ENCODE measurements around the gene BEGAIN. TPM values are rescaled to one million over a fixed set of nuclear protein-coding genes. Genes with fewer than 3 reads are reported as not detected.
A peak's percentile ranks its signal among the peaks of the same experiment; 100 is the strongest.

BEGAIN gene
- total RNA-seq, 4 donors from 2014 or later, result 2.6 to 16.5 (median 4.4) TPM; not detected in 1

DNA sequence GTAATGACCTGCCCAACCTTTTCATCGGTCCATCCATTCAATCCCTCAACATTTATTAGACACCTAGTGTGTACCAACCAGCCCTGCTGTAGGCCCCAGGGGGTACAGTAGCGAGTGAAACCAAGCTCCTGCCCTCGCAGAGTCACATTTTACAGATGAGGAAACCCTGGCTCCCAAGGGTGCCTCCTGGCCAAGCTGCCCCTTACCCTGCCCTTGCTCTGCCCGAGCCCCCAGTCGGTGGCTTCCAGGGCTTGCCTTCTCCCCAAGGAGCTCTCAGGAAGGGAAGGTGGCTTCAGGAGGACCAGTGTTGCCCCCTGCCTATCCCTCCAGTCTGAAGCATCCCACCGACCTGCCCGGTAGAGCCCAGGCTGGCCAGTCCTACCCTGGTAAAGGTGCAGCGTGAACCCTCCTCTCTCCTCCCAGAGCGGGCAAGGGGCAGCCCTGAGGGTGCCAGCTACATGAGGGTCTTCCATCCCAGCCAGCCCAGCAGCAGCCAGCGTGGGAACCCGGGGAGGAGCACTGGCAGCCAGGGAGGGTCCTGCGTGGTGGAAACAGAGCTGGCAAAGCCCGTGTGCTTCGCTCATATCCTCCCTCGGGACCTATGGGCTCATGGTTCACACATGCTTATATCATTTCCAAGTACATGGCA lies 670 bp upstream of the BEGAIN start:
- Histone ChIP-seq H3K27ac (no peak overlapping the region), H3K36me3 (no peaks in the 10 kb centered on the region), H3K27me3 (no peaks in the 10 kb centered on the region), H3K4me1 (no peaks in the 10 kb centered on the region), H3K9me3 (no peaks in the 10 kb centered on the region), H3K4me3 (no peak overlapping the region)
- TF ChIP-seq CTCF (IDR thresholded peaks at IDR 0.05) (no peak), POLR2A (IDR thresholded peaks at IDR 0.05) (no peak)
- intact Hi-C loops (cut with DNase I; ENCODE audit: low total_unique reads), result no loop called here
- peak in 1 of 2 donors; percentile 6 for DNase-seq

DNA sequence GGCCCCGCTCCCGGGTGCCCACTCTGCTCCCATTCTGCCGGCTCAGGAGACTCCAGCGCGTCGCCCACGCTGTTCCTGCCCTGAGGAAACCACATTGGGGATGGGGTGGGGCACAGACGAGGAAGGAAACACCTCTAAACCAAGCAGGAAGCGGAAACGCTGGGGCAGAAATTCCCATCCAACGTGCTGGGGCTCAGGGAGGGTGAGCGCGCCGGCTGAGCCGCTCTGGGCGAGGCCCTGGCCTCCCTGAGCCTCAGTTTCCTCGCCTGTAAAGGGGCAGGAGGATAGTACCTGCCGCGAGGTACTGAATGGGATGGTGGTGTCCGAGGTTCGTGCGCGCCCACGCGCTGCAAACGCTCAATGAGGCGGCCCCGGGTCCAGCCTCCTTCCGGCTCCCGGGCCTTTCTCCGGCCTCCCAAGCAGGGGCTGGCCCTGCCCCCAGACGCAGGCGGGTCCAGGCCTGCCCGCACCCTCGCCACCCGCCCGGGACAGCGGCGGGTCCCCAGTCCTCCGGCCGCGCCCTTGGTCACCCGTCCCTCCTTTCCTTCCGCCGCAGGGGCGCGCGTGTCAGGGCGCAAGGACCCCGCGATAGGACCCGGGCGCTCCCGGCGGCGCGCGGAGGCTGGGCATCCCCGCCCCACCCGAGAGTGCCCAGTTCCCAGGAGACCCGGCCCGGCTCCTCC lies 673 bp downstream of the BEGAIN start:
- no peak for TF ChIP-seq POLR2A (IDR thresholded peaks at IDR 0.05)
- TF ChIP-seq CTCF (IDR thresholded peaks at IDR 0.05), result no peak
- no peaks in the 10 kb centered on the region for H3K36me3 ChIP-seq
- H3K4me1 ChIP-seq, result no peaks in the 10 kb centered on the region
- H3K9me3 ChIP-seq, result no peaks in the 10 kb centered on the region
- peak overlapping the region; percentile 8 to 37 for H3K4me3 ChIP-seq
- H3K27me3 ChIP-seq, result no peaks in the 10 kb centered on the region
- intact Hi-C loops (cut with DNase I; ENCODE audit: low total_unique reads), result no loop called here
- H3K27ac ChIP-seq, result no peak overlapping the region
- DNase-seq, result peak in 1 of 2 donors; percentile 4

- no peaks in the 10 kb centered on the region for H3K36me3 ChIP-seq
- H3K27me3 ChIP-seq, result no peaks in the 10 kb centered on the region
- H3K4me1 ChIP-seq, result no peaks in the 10 kb centered on the region
- TF ChIP-seq CTCF (IDR thresholded peaks at IDR 0.05), result no peak
- no peak overlapping the region for H3K27ac ChIP-seq
- no peak overlapping the region for H3K4me3 ChIP-seq
- no peaks in the 10 kb centered on the region for H3K9me3 ChIP-seq
- intact Hi-C loops (cut with DNase I; ENCODE audit: low total_unique reads), result no loop called here
- DNase-seq, result no peak
These were observed 1.1 kb downstream of the BEGAIN start for GRCh38 chr14:100586153-100586402.

- intact Hi-C loops (cut with DNase I; ENCODE audit: low total_unique reads), result no loop called here
- H3K36me3 ChIP-seq, result no peaks in the 10 kb centered on the region
- TF ChIP-seq CTCF (IDR thresholded peaks at IDR 0.05), result no peak
- TF ChIP-seq POLR2A (IDR thresholded peaks at IDR 0.05), result no peak
- H3K27me3 ChIP-seq, result no peaks in the 10 kb centered on the region
- no peak for DNase-seq
- H3K27ac ChIP-seq, result no peak overlapping the region
- H3K4me3 ChIP-seq, result no peak overlapping the region
- H3K9me3 ChIP-seq, result no peaks in the 10 kb centered on the region
- H3K4me1 ChIP-seq, result no peaks in the 10 kb centered on the region
These were observed 1.6 kb downstream of the BEGAIN start for GRCh38 chr14:100585448-100586152.
